IPS DF 6.9 (cell line): ENCODE measurements around the gene EEF2KMT.

Source experiments
- DNase-seq: peaks from one replicate; pipeline ENCODE4 v3.0.0-alpha.2; 2013; ENCODE audit warnings: low read depth, low spot score
- H3K27ac ChIP-seq: one replicate; pipeline ENCODE4 v1.5.1; 2013; ENCODE audit warnings: low read length, control low read depth
- H3K27me3 ChIP-seq: 2 replicates; pipeline ENCODE4 v1.6.1; 2013; ENCODE audit warnings: mild to moderate bottlenecking, low read length; ENCODE audit not compliant: control insufficient read depth, insufficient read depth
- H3K36me3 ChIP-seq: 2 replicates; pipeline ENCODE4 v1.6.1; 2013; ENCODE audit warnings: low read length; ENCODE audit not compliant: control insufficient read depth, insufficient read depth
- H3K4me1 ChIP-seq: 2 replicates; pipeline ENCODE4 v1.6.1; 2013; ENCODE audit warnings: low read length; ENCODE audit not compliant: control insufficient read depth, insufficient read depth
- H3K4me3 ChIP-seq: 2 replicates; pipeline ENCODE4 v1.5.1; 2013; ENCODE audit warnings: mild to moderate bottlenecking, low read length
- H3K9me3 ChIP-seq: 2 replicates; pipeline ENCODE4 v1.6.1; 2013; ENCODE audit warnings: low read length, inconsistent platforms; ENCODE audit not compliant: control insufficient read depth, insufficient read depth
- WGBS: extraction: QIAGEN DNeasy Blood & Tissue Kit; methylation state at CpG from one replicate; pipeline ENCODE4 v1.1.7; 2013; ENCODE audit warnings: mixed read lengths, missing lambda C conversion rate; ENCODE audit not compliant: insufficient read length, insufficient coverage; 5-methylcytosine and 5-hydroxymethylcytosine counted together

Gene EEF2KMT

DNA sequence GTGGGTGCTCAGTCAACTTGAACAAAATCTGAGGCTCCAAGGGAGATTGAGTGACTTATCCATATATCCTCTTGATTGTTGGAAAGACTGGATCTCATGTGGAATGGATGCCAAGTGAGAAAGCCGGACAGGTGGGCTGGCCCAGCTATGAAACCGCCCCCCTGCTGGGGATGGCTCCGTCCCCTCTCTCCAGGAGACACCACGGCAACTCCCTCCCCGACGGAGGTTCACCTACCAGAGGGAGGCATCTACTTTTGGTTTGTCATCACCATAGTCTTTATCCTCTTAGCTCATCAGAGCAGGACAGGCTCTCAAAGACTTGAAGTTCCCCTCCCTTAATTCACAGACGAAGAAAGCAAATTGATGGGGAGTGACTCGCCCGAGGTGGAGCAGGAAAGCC is 27.7 kb downstream of the EEF2KMT start:
- no CpG with 5 or more reads among the region's 9 CpGs for WGBS
- no peaks in the 10 kb centered on the region for H3K36me3 ChIP-seq
- no peak overlapping the region for H3K4me3 ChIP-seq

GRCh38 chr16:5069048-5069447 is 28.5 kb downstream of the EEF2KMT start:
- Histone ChIP-seq H3K27ac (no peak overlapping the region), H3K27me3 (no peaks in the 10 kb centered on the region), H3K9me3 (no peaks in the 10 kb centered on the region), H3K4me1 (no peaks in the 10 kb centered on the region; the same call in 1 of the 2 replicates), H3K36me3 (no peaks in the 10 kb centered on the region), H3K4me3 (no peak overlapping the region)
- WGBS: no CpG with 5 or more reads among the region's 9 CpGs
- no peak for DNase-seq

More for the DNA sequence above, 27.7 kb downstream of the EEF2KMT start:
- Histone ChIP-seq H3K4me1 (no peaks in the 10 kb centered on the region; the same call in 1 of the 2 replicates), H3K27ac (no peak overlapping the region), H3K27me3 (no peaks in the 10 kb centered on the region), H3K9me3 (no peaks in the 10 kb centered on the region)
- no peak for DNase-seq

DNA sequence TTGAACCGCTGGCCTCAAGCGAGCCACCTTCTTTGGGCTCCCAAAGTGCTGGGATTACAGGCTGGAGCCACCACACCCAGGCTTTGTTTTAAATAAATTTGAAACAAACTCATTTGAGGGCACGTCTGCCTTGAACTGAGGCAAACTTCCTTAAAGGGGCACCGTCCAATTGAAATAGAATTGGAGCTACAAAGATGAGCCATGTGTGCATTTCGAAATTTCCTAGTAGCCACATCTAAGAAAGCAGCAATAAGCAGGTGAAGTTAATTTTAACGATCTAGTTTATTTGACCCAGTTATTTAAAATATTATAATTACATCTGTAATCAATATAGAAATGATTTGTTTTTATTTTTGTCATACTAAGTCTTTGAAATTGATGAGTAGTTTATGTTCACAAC is 31.1 kb downstream of the EEF2KMT start:
- no peaks in the 10 kb centered on the region for H3K36me3 ChIP-seq
- no peaks in the 10 kb centered on the region for H3K27me3 ChIP-seq
- H3K27ac ChIP-seq: no peak overlapping the region
- H3K4me1 ChIP-seq: no peaks in the 10 kb centered on the region; the same call in 1 of the 2 replicates
- no peaks in the 10 kb centered on the region for H3K9me3 ChIP-seq
- no peak for DNase-seq
- H3K4me3 ChIP-seq: no peak overlapping the region
- WGBS: no CpG with 5 or more reads among the region's 6 CpGs

DNA sequence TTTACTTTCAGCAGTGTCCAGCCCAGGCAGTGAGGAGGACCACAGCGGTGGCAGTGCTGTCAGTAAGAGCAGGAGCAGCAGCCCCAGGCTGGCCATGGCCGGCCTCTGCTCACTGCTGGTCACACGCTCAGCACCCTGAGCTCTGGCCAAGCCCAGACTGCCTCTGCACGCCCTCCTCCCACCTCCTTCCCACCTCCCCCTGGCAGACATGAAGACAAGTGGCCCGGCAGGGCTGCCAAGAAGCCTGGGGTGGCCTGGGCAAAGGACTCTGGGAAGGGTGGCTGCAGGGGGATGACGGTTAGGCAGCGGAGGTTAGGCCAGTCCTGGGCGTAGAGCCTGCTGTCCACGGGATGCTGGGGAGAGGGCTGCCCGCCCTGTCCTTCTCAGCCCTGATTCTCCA is 31.8 kb downstream of the EEF2KMT start, which contains the start of gene C16orf89:
C16orf89 (minus strand) TSS at position 144 of the 400 bp plus-strand sequence; CDS start at position 96, 48 bp downstream.
- Histone ChIP-seq H3K4me3 (no peak within 1 kb of the TSS), H3K36me3 (no peaks in the 10 kb centered on the region), H3K4me1 (no peaks in the 10 kb centered on the region; the same call in 1 of the 2 replicates), H3K27ac (no peak within 1 kb of the TSS), H3K9me3 (no peaks in the 10 kb centered on the region), H3K27me3 (no peaks in the 10 kb centered on the region)
- no peak for DNase-seq
- WGBS: no CpG with 5 or more reads among the region's 10 CpGs

GRCh38 chr16:5065326-5065725 is 32.3 kb downstream of the EEF2KMT start:
- DNase-seq: no peak
- H3K27ac ChIP-seq: no peak overlapping the region
- no peaks in the 10 kb centered on the region for H3K9me3 ChIP-seq
- no peaks in the 10 kb centered on the region for H3K36me3 ChIP-seq
- H3K4me3 ChIP-seq: no peak overlapping the region
- H3K4me1 ChIP-seq: peaks cover under 1% of the 10 kb centered on the region
- no CpG with 5 or more reads among the region's 8 CpGs for WGBS
- H3K27me3 ChIP-seq: no peaks in the 10 kb centered on the region

GRCh38 chr16:5064915-5065314 is 32.7 kb downstream of the EEF2KMT start:
- Histone ChIP-seq H3K9me3 (no peaks in the 10 kb centered on the region), H3K4me3 (no peak overlapping the region), H3K27me3 (no peaks in the 10 kb centered on the region), H3K4me1 (peaks cover 5% of the 10 kb centered on the region), H3K27ac (no peak overlapping the region), H3K36me3 (no peaks in the 10 kb centered on the region)
- DNase-seq: no peak
- no CpG with 5 or more reads among the region's 7 CpGs for WGBS

DNA sequence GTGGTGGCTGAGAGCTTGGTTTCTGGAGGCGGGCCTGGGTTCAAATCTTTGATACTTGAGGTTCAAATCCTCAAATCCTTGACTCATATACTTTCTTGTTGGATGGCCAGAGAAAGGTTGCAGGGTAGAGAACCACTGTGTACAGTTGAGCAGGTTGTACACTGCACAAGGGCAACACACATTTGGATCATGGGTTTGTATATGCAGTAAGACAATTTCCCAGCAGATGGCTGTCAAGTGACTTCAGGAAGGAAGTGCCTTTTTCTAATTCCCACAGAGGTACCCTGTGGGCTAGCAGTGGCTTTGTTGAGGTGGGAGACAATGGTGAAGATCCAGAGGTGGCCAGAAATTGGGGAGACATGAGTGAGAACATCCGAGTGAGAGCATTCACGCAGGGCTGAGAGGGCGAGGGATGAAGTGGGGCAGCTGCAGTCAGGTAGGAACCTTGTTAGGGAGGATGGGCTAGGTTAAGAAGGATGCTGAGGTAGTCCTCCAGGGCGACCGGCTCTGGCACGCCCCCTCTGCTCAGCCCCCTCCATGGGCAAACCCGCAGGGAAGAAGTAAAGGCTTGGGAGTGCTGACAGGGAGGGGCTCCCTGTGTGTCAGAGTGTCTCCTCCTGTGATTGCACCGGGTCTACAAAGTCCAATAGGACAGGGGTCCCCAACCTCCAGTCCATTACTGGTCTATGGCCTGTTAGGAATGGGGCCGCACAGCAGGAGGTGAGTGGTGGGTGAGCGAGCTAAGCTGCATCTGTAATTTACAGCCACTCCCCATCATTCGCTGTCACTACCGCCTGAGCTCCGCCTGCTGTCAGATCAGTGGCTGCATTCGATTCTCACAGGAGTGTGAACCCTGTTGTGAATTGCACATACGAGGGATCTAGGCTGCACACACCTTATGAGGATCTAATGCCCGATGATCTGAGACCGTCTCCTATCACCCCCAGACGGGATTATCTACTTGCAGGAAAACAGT is 34.5 kb downstream of the EEF2KMT start:
- no peak overlapping the region for H3K4me3 ChIP-seq
- WGBS: no CpG with 5 or more reads among the region's 19 CpGs

DNA sequence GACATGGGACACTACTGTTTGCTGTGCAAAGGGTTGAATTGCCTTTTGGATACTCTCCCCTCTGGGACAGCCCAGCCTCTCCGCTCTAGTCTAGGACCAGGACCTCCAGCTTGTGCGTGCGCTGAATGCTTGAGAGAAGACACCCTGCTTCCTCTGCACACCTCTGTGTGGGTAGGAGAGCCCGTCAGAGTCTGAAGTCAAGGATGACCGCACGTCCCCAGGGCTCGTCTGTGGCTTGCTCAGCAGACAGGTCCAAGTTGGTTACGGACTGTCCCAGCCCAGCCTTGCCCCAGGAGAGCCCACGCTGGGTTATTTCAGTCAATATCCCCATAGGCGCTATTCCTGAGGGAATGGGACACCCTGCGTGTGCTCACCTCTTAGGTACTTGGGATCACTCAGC is 35.5 kb downstream of the EEF2KMT start:
- Histone ChIP-seq H3K36me3 (no peaks in the 10 kb centered on the region), H3K27me3 (no peaks in the 10 kb centered on the region), H3K9me3 (no peaks in the 10 kb centered on the region), H3K27ac (no peak overlapping the region), H3K4me3 (no peak overlapping the region), H3K4me1 (peaks cover 11% of the 10 kb centered on the region)
- DNase-seq: no peak
- WGBS: no CpG with 5 or more reads among the region's 11 CpGs

More for the DNA sequence above, 34.5 kb downstream of the EEF2KMT start:
- H3K9me3 ChIP-seq: no peaks in the 10 kb centered on the region
- no peak overlapping the region for H3K27ac ChIP-seq
- peaks cover 11% of the 10 kb centered on the region for H3K4me1 ChIP-seq
- no peaks in the 10 kb centered on the region for H3K27me3 ChIP-seq
- DNase-seq: no peak
- H3K36me3 ChIP-seq: no peaks in the 10 kb centered on the region

DNA sequence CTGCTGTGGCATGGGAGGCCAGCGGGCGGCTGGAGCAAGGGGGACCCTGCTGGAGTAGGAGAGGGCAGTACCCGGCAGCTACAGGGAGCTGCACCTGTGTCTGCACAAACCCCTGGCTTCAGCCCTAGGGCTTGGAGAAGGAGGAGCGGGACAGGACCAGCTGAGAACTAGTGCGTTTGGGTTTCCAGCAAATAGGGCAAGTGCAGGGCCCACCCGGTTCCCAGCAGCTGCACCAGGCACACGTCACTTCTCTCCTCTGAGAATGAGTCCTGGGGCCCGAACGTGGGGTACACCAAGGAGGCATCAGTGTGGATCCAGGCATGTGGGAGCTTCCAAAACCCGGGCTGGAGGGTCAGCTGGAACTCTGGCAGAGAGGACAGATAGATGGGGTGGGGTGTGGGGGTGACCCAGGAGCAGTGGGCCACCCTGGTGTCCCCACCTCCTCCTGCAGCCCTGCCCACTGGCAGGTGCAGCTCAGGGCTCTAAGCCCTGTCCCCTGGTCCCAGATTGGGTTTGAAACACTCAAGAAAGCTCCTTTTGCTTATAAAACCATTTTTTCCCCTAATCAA is 37.4 kb downstream of the EEF2KMT start:
- Histone ChIP-seq H3K9me3 (no peaks in the 10 kb centered on the region), H3K4me1 (peaks cover 11% of the 10 kb centered on the region), H3K4me3 (no peak overlapping the region), H3K36me3 (no peaks in the 10 kb centered on the region), H3K27me3 (no peaks in the 10 kb centered on the region), H3K27ac (no peak overlapping the region)
- DNase-seq: no peak
- WGBS: no CpG with 5 or more reads among the region's 10 CpGs

DNA sequence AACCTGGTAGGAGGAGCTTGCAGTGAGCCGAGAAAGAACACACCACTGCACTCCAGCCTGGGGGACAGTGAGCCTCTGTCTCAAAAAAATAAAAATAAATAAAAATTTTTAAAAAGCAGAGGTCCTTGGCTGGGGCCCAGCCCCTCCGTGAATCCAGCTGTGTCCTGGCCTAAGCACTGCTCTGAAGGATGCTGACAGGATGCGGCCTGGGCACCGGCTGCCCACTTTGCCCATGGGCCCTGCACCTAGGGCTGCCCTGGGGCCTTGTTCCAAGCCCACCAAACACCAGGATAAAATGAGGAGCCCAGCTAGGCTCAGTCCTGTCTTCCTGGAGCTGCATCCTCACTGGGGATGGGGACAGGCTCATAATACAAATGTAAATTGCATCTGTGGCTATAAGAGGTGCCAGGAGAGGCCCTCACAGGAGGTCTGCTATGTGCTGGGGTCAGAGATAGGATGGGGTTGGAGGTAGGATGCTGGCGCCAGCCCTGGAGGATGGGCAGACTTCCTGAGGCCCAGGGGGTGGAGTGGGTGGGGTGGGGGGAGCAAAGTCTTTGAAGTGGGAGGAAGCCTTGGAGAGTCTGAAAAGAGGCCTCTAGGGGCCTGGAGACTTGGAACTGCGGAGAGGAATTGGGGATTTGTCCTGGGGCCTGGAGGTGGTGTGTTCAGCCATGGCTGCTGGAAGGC is 38.1 kb downstream of the EEF2KMT start:
- Histone ChIP-seq H3K27me3 (no peaks in the 10 kb centered on the region), H3K4me3 (no peak overlapping the region), H3K9me3 (no peaks in the 10 kb centered on the region), H3K27ac (no peak overlapping the region), H3K4me1 (peaks cover 11% of the 10 kb centered on the region), H3K36me3 (no peaks in the 10 kb centered on the region)
- no peak for DNase-seq
- no CpG with 5 or more reads among the region's 6 CpGs for WGBS
